Gastroesophageal sphincter (tissue), 4 donors: ENCODE data around the gene NFASC. TPM values are rescaled to one million over a fixed set of nuclear protein-coding genes. Genes with fewer than 3 reads are reported as not detected.

Source experiments
- ATAC-seq: fragments of 150-250 bp; one replicate; pipeline ENCODE4 v1.9.1; 2016; ENCODE audit warnings: mild to moderate bottlenecking, moderate library complexity
- H3K27ac ChIP-seq, 4 donors: fragments of 200-600 bp; sonication (generic) in 3 of 4; 1 replicate in 3 of 4; 2 replicates in 1 of 4; pipeline ENCODE4 v1.5.1; 2016 to 2019
- H3K27me3 ChIP-seq: fragments of 200-600 bp; sonication (generic); one replicate; pipeline ENCODE4 v1.5.1; 2019
- H3K36me3 ChIP-seq, 2 donors: fragments of 200-600 bp; sonication (generic); one replicate each; pipeline ENCODE4 v1.5.1; 2019; ENCODE audit warnings: control low read depth in 1 of 2
- H3K4me1 ChIP-seq, 3 donors: fragments of 200-600 bp; sonication (generic); 1 replicate in 2 of 3; 2 replicates in 1 of 3; pipeline ENCODE4 v1.5.1; 2016 to 2019; ENCODE audit warnings: control low read depth in 2 of 3
- H3K4me3 ChIP-seq, 2 donors: fragments of 200-600 bp; sonication (generic); one replicate each; pipeline ENCODE4 v1.5.1; 2019; ENCODE audit warnings: mild to moderate bottlenecking in 1 of 2, moderate library complexity in 1 of 2
- H3K9me3 ChIP-seq, 3 donors: fragments of 200-600 bp; sonication (generic); one replicate each; pipeline ENCODE4 v1.5.1; 2017 to 2019; ENCODE audit warnings: control low read depth in 2 of 3
- CTCF ChIP-seq, 4 experiments: fragments of 200-600 bp in 2 of 4; fragments of 450-650 bp in 2 of 4; sonication (generic) in 1 of 4; IDR thresholded peaks; one replicate each; pipeline ENCODE4 v1.5.1; 2017 to 2019; ENCODE audit warnings: antibody characterized with exemption in 4 of 4, mild to moderate bottlenecking in 2 of 4, moderate library complexity in 2 of 4
- EP300 ChIP-seq: sonication (generic); formaldehyde crosslinking; IDR thresholded peaks from one replicate; pipeline ENCODE4 v1.6.1; 2017; ENCODE audit warnings: antibody characterized with exemption, mild to moderate bottlenecking
- POLR2A ChIP-seq, 2 donors: fragments of 450-650 bp; IDR thresholded peaks; one replicate each; pipeline ENCODE4 v1.6.1; 2017; ENCODE audit warnings: antibody characterized with exemption in 2 of 2, mild to moderate bottlenecking in 2 of 2, moderate library complexity in 1 of 2
- POLR2AphosphoS5 ChIP-seq: sonication (generic); formaldehyde crosslinking; IDR thresholded peaks from one replicate; pipeline ENCODE4 v1.6.1; 2017; ENCODE audit warnings: antibody characterized with exemption
- WGBS, 2 donors: methylation state at CpG; one replicate each; pipeline ENCODE4 v1.1.5; 2018; ENCODE audit warnings: low coverage in 1 of 2; 5-methylcytosine and 5-hydroxymethylcytosine counted together
- total RNA-seq, 4 donors: library from RNA; depleted of rRNA; stranded (reverse); fragments of >200 nt; gene quantifications; one replicate each; pipeline ENCODE4 v1.1.0, GENCODE V29; 2016

NFASC gene
- total RNA-seq, 4 donors from 2014 or later, result 39.0 to 121 (median 54.5) TPM

DNA sequence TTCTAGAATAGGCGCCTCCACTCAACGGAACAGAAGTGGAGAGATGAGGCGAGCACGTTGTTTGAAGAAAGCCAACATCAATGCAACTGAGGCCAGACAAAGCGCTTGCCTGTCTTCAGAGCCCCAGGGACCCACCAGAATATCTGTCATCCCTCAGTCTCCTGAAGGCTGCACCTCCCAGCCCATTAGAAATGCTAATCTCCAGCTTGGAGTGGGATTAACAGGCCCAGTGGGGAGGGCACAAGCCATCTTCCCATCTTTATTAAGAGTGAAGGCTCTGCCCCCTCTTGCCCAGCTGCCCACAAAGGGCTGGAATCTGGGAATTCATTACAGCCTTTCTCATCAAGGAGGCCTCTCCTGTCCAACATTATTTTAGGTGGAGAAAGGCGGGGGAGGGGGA, 155.5 kb downstream of the NFASC start:
- ATAC-seq, result no peak
- no peak for TF ChIP-seq POLR2A (IDR thresholded peaks at IDR 0.05)
- no peak for TF ChIP-seq CTCF (IDR thresholded peaks at IDR 0.05)
- no peak for TF ChIP-seq POLR2AphosphoS5
- TF ChIP-seq EP300, result no peak
- Histone ChIP-seq H3K4me1 (no peaks in the 10 kb centered on the region), H3K27ac (no peak overlapping the region), H3K36me3 (no peaks in the 10 kb centered on the region), H3K27me3 (peaks cover 26% of the 10 kb centered on the region), H3K9me3 (no peaks in the 10 kb centered on the region), H3K4me3 (no peak overlapping the region)
- 63 to 85% methylated on average over 3 to 6 of the region's 6 CpGs for WGBS, 2 donors

GRCh38 chr1:205028390-205028789, 157.7 kb downstream of the NFASC start:
- ATAC-seq, result no peak
- no peaks in the 10 kb centered on the region for H3K4me1 ChIP-seq

GRCh38 chr1:205028924-205029323, 158.3 kb downstream of the NFASC start:
- Histone ChIP-seq H3K4me1 (no peaks in the 10 kb centered on the region), H3K4me3 (no peak overlapping the region), H3K27me3 (peaks cover 45% of the 10 kb centered on the region), H3K9me3 (no peaks in the 10 kb centered on the region), H3K36me3 (no peaks in the 10 kb centered on the region), H3K27ac (no peak overlapping the region)
- ATAC-seq, result no peak
- TF ChIP-seq POLR2AphosphoS5, result no peak
- no peak for TF ChIP-seq EP300
- no peak for TF ChIP-seq POLR2A (IDR thresholded peaks at IDR 0.05)
- no peak for TF ChIP-seq CTCF (IDR thresholded peaks at IDR 0.05)
- 54 to 76% methylated on average over 3 to 4 of the region's 4 CpGs for WGBS, 2 donors

More at GRCh38 chr1:205028390-205028789, 157.7 kb downstream of the NFASC start:
- Histone ChIP-seq H3K27ac (no peak overlapping the region), H3K9me3 (no peaks in the 10 kb centered on the region), H3K36me3 (no peaks in the 10 kb centered on the region), H3K4me3 (no peak overlapping the region), H3K27me3 (peaks cover 45% of the 10 kb centered on the region)
- WGBS, 2 donors, result 100% methylated on average over 1 of the region's 7 CpGs; no CpG with 5 or more reads in 1 of the 2 donors
- TF ChIP-seq POLR2AphosphoS5 (no peak), EP300 (no peak), POLR2A (IDR thresholded peaks at IDR 0.05) (no peak), CTCF (IDR thresholded peaks at IDR 0.05) (no peak)

DNA sequence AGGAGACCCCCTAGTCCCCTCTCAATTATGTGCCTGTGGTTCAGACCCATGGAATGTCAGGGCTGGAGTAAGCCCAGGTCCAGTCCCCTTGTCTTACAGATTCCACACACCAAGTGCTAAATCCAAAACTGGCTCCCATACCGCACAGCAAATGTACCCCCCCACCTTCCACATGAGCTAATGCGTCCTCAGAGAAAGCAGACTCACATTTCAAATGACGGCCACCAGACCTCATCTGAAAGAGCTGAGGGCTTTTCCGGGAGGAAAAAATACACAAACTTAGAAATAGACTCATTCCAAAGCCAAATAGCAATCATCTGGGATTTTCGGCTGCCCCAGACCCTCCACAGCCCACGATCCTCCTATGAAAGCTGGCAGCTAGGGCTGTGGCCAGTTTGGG, 159.6 kb downstream of the NFASC start:
- 42 to 72% methylated on average over 3 to 5 of the region's 6 CpGs for WGBS, 2 donors
- ATAC-seq, result no peak

More for the DNA sequence above, 159.6 kb downstream of the NFASC start:
- Histone ChIP-seq H3K4me3 (no peak overlapping the region), H3K4me1 (no peaks in the 10 kb centered on the region), H3K27ac (no peak overlapping the region), H3K9me3 (no peaks in the 10 kb centered on the region), H3K27me3 (peaks cover 45% of the 10 kb centered on the region), H3K36me3 (no peaks in the 10 kb centered on the region)
- TF ChIP-seq CTCF (IDR thresholded peaks at IDR 0.05) (no peak), EP300 (no peak), POLR2A (IDR thresholded peaks at IDR 0.05) (no peak), POLR2AphosphoS5 (no peak)
